ENCODE measurements around the gene COL2A1.

Gene COL2A1

GRCh38 chr12:47954467-47955045, 49.7 kb downstream of the COL2A1 start:
- Histone ChIP-seq H4K8ac (ENCODE audit: low read length) (no peak overlapping the region), H3K27me3 (ENCODE audit: control insufficient read depth in 1 of 2, insufficient read depth in 1 of 2, low read length in 2 of 2) (peaks cover 26 to 29% of the 10 kb centered on the region in 2 experiments)
- 37% methylated on average over 4 of the region's 4 CpGs for WGBS

DNA sequence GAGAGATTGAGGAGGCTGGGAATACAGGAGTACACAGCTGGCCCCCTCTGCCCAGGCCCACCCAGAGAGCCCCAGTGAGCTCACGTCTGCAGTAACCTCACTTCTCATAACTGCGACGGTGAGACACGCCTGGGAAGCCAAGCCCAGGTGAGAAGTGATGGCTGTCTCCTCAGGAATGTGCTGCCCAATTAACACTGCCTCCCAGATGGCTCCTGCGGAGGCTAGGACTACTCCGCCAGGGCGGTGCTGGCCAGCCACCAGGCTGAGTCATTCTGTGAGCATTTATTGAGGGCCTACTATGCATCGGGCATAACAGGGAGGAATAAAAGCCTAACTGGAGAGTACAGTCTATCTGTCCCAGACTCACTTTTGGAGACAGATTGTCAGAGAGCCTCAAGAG, 50.2 kb downstream of the COL2A1 start:
- no peak overlapping the region for H2BK15ac ChIP-seq (ENCODE audit: low read depth, poor library complexity, severe bottlenecking)
- no peak overlapping the region for H2BK120ac ChIP-seq (ENCODE audit: low read depth, low read length)
- no peak overlapping the region for H4K91ac ChIP-seq (ENCODE audit: low read length)
- no peak overlapping the region for H3K23ac ChIP-seq (ENCODE audit: low read length in 2 of 2)
- WGBS: 68% methylated on average over 8 of the region's 8 CpGs
- H3K27ac ChIP-seq (ENCODE audit: low read length, poor library complexity, severe bottlenecking): no peak overlapping the region
- H4K8ac ChIP-seq (ENCODE audit: low read length): peak overlapping the region; percentile 51
- H3K9me3 ChIP-seq (ENCODE audit: control insufficient read depth, low read length): peaks cover 5% of the 10 kb centered on the region
- H2BK5ac ChIP-seq (ENCODE audit: low read depth, low read length, poor library complexity, severe bottlenecking): no peak overlapping the region
- no peak overlapping the region for H3K4ac ChIP-seq (ENCODE audit: low read depth in 1 of 2, low read length in 2 of 2)
- no peak overlapping the region for H2BK12ac ChIP-seq (ENCODE audit: low read length in 2 of 2)
- peaks cover 24 to 29% of the 10 kb centered on the region in 2 experiments for H3K27me3 ChIP-seq (ENCODE audit: control insufficient read depth in 1 of 2, insufficient read depth in 1 of 2, low read length in 2 of 2)
- no peak overlapping the region for H3K4me2 ChIP-seq (ENCODE audit: low read length, poor library complexity, severe bottlenecking)
- DNase-seq: no peak
- H2AK5ac ChIP-seq (ENCODE audit: low read length, severe bottlenecking): no peak overlapping the region
- H3K18ac ChIP-seq (ENCODE audit: low read depth in 1 of 2, low read length in 2 of 2): no peak overlapping the region
- H3K14ac ChIP-seq (ENCODE audit: low read length in 2 of 2): no peak overlapping the region
- H3K36me3 ChIP-seq (ENCODE audit: control insufficient read depth in 1 of 2, insufficient read depth in 2 of 2, low read depth in 1 of 2, low read length in 2 of 2): no peaks in the 10 kb centered on the region
- no peak overlapping the region for H2AFZ ChIP-seq (ENCODE audit: low read depth, low read length)
- H3K4me1 ChIP-seq (ENCODE audit: control insufficient read depth, insufficient read depth, low read depth, low read length): peaks cover 4% of the 10 kb centered on the region
- no peaks in the 10 kb centered on the region for H3K79me1 ChIP-seq (replicated peaks; ENCODE audit: low read length, poor library complexity, severe bottlenecking)
- no peak overlapping the region for H3K4me3 ChIP-seq (ENCODE audit: insufficient read depth in 1 of 2, low read depth in 1 of 2, low read length in 2 of 2)
- H3K9ac ChIP-seq (ENCODE audit: low read length): no peak overlapping the region

More at GRCh38 chr12:47954467-47955045, 49.7 kb downstream of the COL2A1 start:
- Histone ChIP-seq H2BK120ac (ENCODE audit: low read depth, low read length) (no peak overlapping the region), H4K91ac (ENCODE audit: low read length) (no peak overlapping the region), H2BK5ac (ENCODE audit: low read depth, low read length, poor library complexity, severe bottlenecking) (no peak overlapping the region), H3K18ac (ENCODE audit: low read depth in 1 of 2, low read length in 2 of 2) (no peak overlapping the region), H3K36me3 (ENCODE audit: control insufficient read depth in 1 of 2, insufficient read depth in 2 of 2, low read depth in 1 of 2, low read length in 2 of 2) (no peaks in the 10 kb centered on the region), H2AFZ (ENCODE audit: low read depth, low read length) (no peak overlapping the region), H3K9ac (ENCODE audit: low read length) (no peak overlapping the region), H3K4me2 (ENCODE audit: low read length, poor library complexity, severe bottlenecking) (no peak overlapping the region), H3K4ac (ENCODE audit: low read depth in 1 of 2, low read length in 2 of 2) (no peak overlapping the region), H3K27ac (ENCODE audit: low read length, poor library complexity, severe bottlenecking) (no peak overlapping the region), H2BK12ac (ENCODE audit: low read length in 2 of 2) (no peak overlapping the region), H3K4me3 (ENCODE audit: insufficient read depth in 1 of 2, low read depth in 1 of 2, low read length in 2 of 2) (no peak overlapping the region), H2AK5ac (ENCODE audit: low read length, severe bottlenecking) (no peak overlapping the region), H3K23ac (ENCODE audit: low read length in 2 of 2) (no peak overlapping the region), H3K79me1 (replicated peaks; ENCODE audit: low read length, poor library complexity, severe bottlenecking) (no peaks in the 10 kb centered on the region), H2BK15ac (ENCODE audit: low read depth, poor library complexity, severe bottlenecking) (no peak overlapping the region), H3K14ac (ENCODE audit: low read length in 2 of 2) (no peak overlapping the region), H3K4me1 (ENCODE audit: control insufficient read depth, insufficient read depth, low read depth, low read length) (peaks cover 4% of the 10 kb centered on the region), H3K9me3 (ENCODE audit: control insufficient read depth, low read length) (peaks cover 5% of the 10 kb centered on the region)
- peak; percentile 27 for DNase-seq

GRCh38 chr12:47950856-47951468, 53.3 kb downstream of the COL2A1 start:
- no peak overlapping the region for H2BK5ac ChIP-seq (ENCODE audit: low read depth, low read length, poor library complexity, severe bottlenecking)
- no peak overlapping the region for H4K91ac ChIP-seq (ENCODE audit: low read length)
- H3K4me2 ChIP-seq (ENCODE audit: low read length, poor library complexity, severe bottlenecking): no peak overlapping the region
- H3K4me3 ChIP-seq (ENCODE audit: insufficient read depth in 1 of 2, low read depth in 1 of 2, low read length in 2 of 2): no peak overlapping the region
- H4K8ac ChIP-seq (ENCODE audit: low read length): no peak overlapping the region
- H3K4ac ChIP-seq (ENCODE audit: low read depth in 1 of 2, low read length in 2 of 2): no peak overlapping the region
- H3K36me3 ChIP-seq (ENCODE audit: control insufficient read depth in 1 of 2, insufficient read depth in 2 of 2, low read depth in 1 of 2, low read length in 2 of 2): no peaks in the 10 kb centered on the region
- H3K9me3 ChIP-seq (ENCODE audit: control insufficient read depth, low read length): no peaks in the 10 kb centered on the region
- no peak overlapping the region for H3K14ac ChIP-seq (ENCODE audit: low read length in 2 of 2)
- H2BK12ac ChIP-seq (ENCODE audit: low read length in 2 of 2): no peak overlapping the region
- no peak overlapping the region for H2AFZ ChIP-seq (ENCODE audit: low read depth, low read length)
- no peak overlapping the region for H3K27ac ChIP-seq (ENCODE audit: low read length, poor library complexity, severe bottlenecking)
- DNase-seq: no peak
- peak overlapping the region in 1 of 2 experiments; percentile 15 for H3K23ac ChIP-seq (ENCODE audit: low read length in 2 of 2)
- peaks cover 21 to 26% of the 10 kb centered on the region in 2 experiments for H3K27me3 ChIP-seq (ENCODE audit: control insufficient read depth in 1 of 2, insufficient read depth in 1 of 2, low read length in 2 of 2)
- H3K18ac ChIP-seq (ENCODE audit: low read depth in 1 of 2, low read length in 2 of 2): no peak overlapping the region
- H3K4me1 ChIP-seq (ENCODE audit: control insufficient read depth, insufficient read depth, low read depth, low read length): peaks cover 15% of the 10 kb centered on the region
- H2AK5ac ChIP-seq (ENCODE audit: low read length, severe bottlenecking): no peak overlapping the region
- no peak overlapping the region for H3K9ac ChIP-seq (ENCODE audit: low read length)
- 82% methylated on average over 8 of the region's 8 CpGs for WGBS
- no peak overlapping the region for H2BK15ac ChIP-seq (ENCODE audit: low read depth, poor library complexity, severe bottlenecking)
- no peak overlapping the region for H2BK120ac ChIP-seq (ENCODE audit: low read depth, low read length)
- no peaks in the 10 kb centered on the region for H3K79me1 ChIP-seq (replicated peaks; ENCODE audit: low read length, poor library complexity, severe bottlenecking)

- Histone ChIP-seq H3K9me3 (ENCODE audit: control insufficient read depth, low read length) (no peaks in the 10 kb centered on the region), H3K27me3 (ENCODE audit: control insufficient read depth in 1 of 2, insufficient read depth in 1 of 2, low read length in 2 of 2) (peaks cover 14 to 22% of the 10 kb centered on the region in 2 experiments), H2AFZ (ENCODE audit: low read depth, low read length) (no peak overlapping the region), H3K27ac (ENCODE audit: low read length, poor library complexity, severe bottlenecking) (no peak overlapping the region), H3K36me3 (ENCODE audit: control insufficient read depth in 1 of 2, insufficient read depth in 2 of 2, low read depth in 1 of 2, low read length in 2 of 2) (no peaks in the 10 kb centered on the region), H2BK5ac (ENCODE audit: low read depth, low read length, poor library complexity, severe bottlenecking) (no peak overlapping the region), H3K4ac (ENCODE audit: low read depth in 1 of 2, low read length in 2 of 2) (no peak overlapping the region), H3K18ac (ENCODE audit: low read depth in 1 of 2, low read length in 2 of 2) (peak overlapping the region in 1 of 2 experiments; percentile 2), H4K8ac (ENCODE audit: low read length) (peak overlapping the region; percentile 8), H3K4me3 (ENCODE audit: insufficient read depth in 1 of 2, low read depth in 1 of 2, low read length in 2 of 2) (no peak overlapping the region), H3K4me2 (ENCODE audit: low read length, poor library complexity, severe bottlenecking) (no peak overlapping the region), H2AK5ac (ENCODE audit: low read length, severe bottlenecking) (no peak overlapping the region), H2BK120ac (ENCODE audit: low read depth, low read length) (no peak overlapping the region), H3K79me1 (replicated peaks; ENCODE audit: low read length, poor library complexity, severe bottlenecking) (no peaks in the 10 kb centered on the region), H3K9ac (ENCODE audit: low read length) (peak overlapping the region; percentile 3), H2BK12ac (ENCODE audit: low read length in 2 of 2) (peak overlapping the region in 1 of 2 experiments; percentile 61), H4K91ac (ENCODE audit: low read length) (peak overlapping the region; percentile 22), H3K23ac (ENCODE audit: low read length in 2 of 2) (no peak overlapping the region), H2BK15ac (ENCODE audit: low read depth, poor library complexity, severe bottlenecking) (no peak overlapping the region), H3K14ac (ENCODE audit: low read length in 2 of 2) (no peak overlapping the region), H3K4me1 (ENCODE audit: control insufficient read depth, insufficient read depth, low read depth, low read length) (peaks cover 15% of the 10 kb centered on the region)
- 58% methylated on average over 32 of the region's 32 CpGs for WGBS
- DNase-seq: peak; percentile 84
Measured at GRCh38 chr12:47949441-47950341, 54.6 kb downstream of the COL2A1 start.
